ENCODE data around the gene ESYT2. TPM values are rescaled to one million over a fixed set of nuclear protein-coding genes. Genes with fewer than 3 reads are reported as not detected.

Gene ESYT2
- total and polyA plus RNA-seq, 9 of the 15 experiments (the other 6 are each of a cell fraction or from before 2014, with no cell fraction given), result 5.8 to 86.9 (median 64.7) TPM

- H3K4me2 ChIP-seq (ENCODE audit: insufficient read depth, low read length), result no peak overlapping the region
- no peaks in the 10 kb centered on the region for H4K20me1 ChIP-seq (replicated peaks; ENCODE audit: control insufficient read depth, insufficient read depth, low read length)
- H3K9ac ChIP-seq (ENCODE audit: insufficient read depth in 1 of 2, low read depth in 2 of 2, low read length in 2 of 2), result no peak overlapping the region
- H3K4me1 ChIP-seq (replicated peaks in 1 of 2; ENCODE audit: control insufficient read depth in 2 of 2, insufficient read depth in 2 of 2, low read length in 2 of 2), result no peaks in the 10 kb centered on the region
- no peak for DNase-seq (ENCODE audit: extremely low read depth in 1 of 4, low spot score in 3 of 4)
- no peak for ATAC-seq
- in situ Hi-C loops (cut with MboI), result no loop called here
- intact Hi-C loops (cut with micrococcal nuclease), result no loop called here
- FAIRE-seq, result no peak
- no peaks in the 10 kb centered on the region for H3K9me1 ChIP-seq (ENCODE audit: control insufficient read depth, insufficient read depth, low read length)
- TF ChIP-seq ZNF316 (IDR thresholded peaks at IDR 0.05) (0 out of 2 replicates have a peak, but pooled peaks have one; percentile 8), ZNF395 (CRISPR knock-in tag; IDR thresholded peaks at IDR 0.05) (no peak)
- H3K9me3 ChIP-seq (replicated peaks; ENCODE audit: control insufficient read depth, insufficient read depth, low read depth, low read length), result no peaks in the 10 kb centered on the region
- ChIA-PET CTCF (ENCODE audit: low intra/inter-chr PET ratio) (no interaction called here), POLR2A (interaction anchor here (1.1 to 1.3 kb wide), 2 partner anchors 8 to 10 kb away, joined by 3 to 6 read pairs; no protein-coding TSS in a partner anchor)
- H3K36me3 ChIP-seq (ENCODE audit: control insufficient read depth, insufficient read depth, low read length), result peaks cover 84% of the 10 kb centered on the region
- BruUV-seq (replicated peaks), result no TSS peak
- no peak overlapping the region for H3K4me3 ChIP-seq
- WGBS (ENCODE audit: insufficient coverage, low coverage, missing lambda C conversion rate), result 95% methylated on average over 16 of the region's 16 CpGs
- no peaks in the 10 kb centered on the region for H3K79me2 ChIP-seq (ENCODE audit: control insufficient read depth, insufficient read depth, low read length)
- no peaks in the 10 kb centered on the region for H3K27me3 ChIP-seq (ENCODE audit: control insufficient read depth in 2 of 2, insufficient read depth in 2 of 2, low read length in 2 of 2)
- no peak overlapping the region for H2AFZ ChIP-seq (ENCODE audit: low read depth, low read length)
- H3K27ac ChIP-seq (ENCODE audit: extremely low read depth, low read depth, low read length), result no peak overlapping the region
Measured at GRCh38 chr7:158758586-158759244, 70.6 kb downstream of the ESYT2 start.

- WGBS (ENCODE audit: insufficient coverage, low coverage, missing lambda C conversion rate), result 93% methylated on average over 16 of the region's 16 CpGs
- ATAC-seq (no peak), DNase-seq (ENCODE audit: extremely low read depth in 1 of 4, low spot score in 3 of 4) (no peak), FAIRE-seq (no peak)
- Histone ChIP-seq H3K79me2 (ENCODE audit: control insufficient read depth, insufficient read depth, low read length) (no peaks in the 10 kb centered on the region), H3K9me3 (replicated peaks; ENCODE audit: control insufficient read depth, insufficient read depth, low read depth, low read length) (no peaks in the 10 kb centered on the region), H3K9me1 (ENCODE audit: control insufficient read depth, insufficient read depth, low read length) (no peaks in the 10 kb centered on the region), H4K20me1 (replicated peaks; ENCODE audit: control insufficient read depth, insufficient read depth, low read length) (no peaks in the 10 kb centered on the region), H3K36me3 (ENCODE audit: control insufficient read depth, insufficient read depth, low read length) (peaks cover 79% of the 10 kb centered on the region), H2AFZ (ENCODE audit: low read depth, low read length) (no peak overlapping the region), H3K4me3 (no peak overlapping the region), H3K9ac (ENCODE audit: insufficient read depth in 1 of 2, low read depth in 2 of 2, low read length in 2 of 2) (no peak overlapping the region), H3K4me1 (replicated peaks in 1 of 2; ENCODE audit: control insufficient read depth in 2 of 2, insufficient read depth in 2 of 2, low read length in 2 of 2) (no peaks in the 10 kb centered on the region), H3K27me3 (ENCODE audit: control insufficient read depth in 2 of 2, insufficient read depth in 2 of 2, low read length in 2 of 2) (no peaks in the 10 kb centered on the region), H3K4me2 (ENCODE audit: insufficient read depth, low read length) (no peak overlapping the region), H3K27ac (ENCODE audit: extremely low read depth, low read depth, low read length) (no peak overlapping the region)
- intact Hi-C loops (cut with micrococcal nuclease) (no loop called here), in situ Hi-C loops (cut with MboI) (no loop called here)
- TSS peak; percentile 29 for BruUV-seq (replicated peaks)
- POLR2A ChIA-PET, result interaction anchor here (0.5 kb wide), 1 partner anchor 17 kb away, joined by 3 read pairs; no protein-coding TSS in a partner anchor
- CTCF ChIA-PET (ENCODE audit: low intra/inter-chr PET ratio), result no interaction called here
- TF ChIP-seq ZFP36 (IDR thresholded peaks at IDR 0.05; ENCODE audit: low read depth, low read length, partially characterized antibody), result no peak
- TF ChIP-seq BRF1 (IDR thresholded peaks at IDR 0.05; ENCODE audit: borderline replicate concordance, extremely low read depth, insufficient read length), result no peak
- no peak for TF ChIP-seq OTX1 (CRISPR knock-in tag; IDR thresholded peaks at IDR 0.05)
- TF ChIP-seq MAFF (IDR thresholded peaks at IDR 0.05; ENCODE audit: low read length), result peak; percentile 67; the same call in 1 of the 2 replicates
- no peak for TF ChIP-seq ZBTB26 (CRISPR knock-in tag; IDR thresholded peaks at IDR 0.05)
- no peak for TF ChIP-seq POLR2G (IDR thresholded peaks at IDR 0.05; ENCODE audit: low read depth, low read length)
- no peak for TF ChIP-seq LCOR (CRISPR knock-in tag; IDR thresholded peaks at IDR 0.05)
- peak; percentile 80 for TF ChIP-seq C11orf30 (IDR thresholded peaks at IDR 0.05; ENCODE audit: low read depth)
- TF ChIP-seq PCBP2 (IDR thresholded peaks at IDR 0.05; ENCODE audit: low read depth, low read length, poor library complexity, severe bottlenecking), result no peak
- no peak for TF ChIP-seq NCOA6 (IDR thresholded peaks at IDR 0.05)
- peak; percentile 74 for TF ChIP-seq MAFG (tag; conservative IDR thresholded peaks at IDR 0.05)
Measured at GRCh38 chr7:158757404-158757989, 71.8 kb downstream of the ESYT2 start.

Data from K562 (cell line).